CD8-positive, alpha-beta memory T cell (primary cell): ENCODE results near the gene RPP38. TPM values are rescaled to one million over a fixed set of nuclear protein-coding genes. Genes with fewer than 3 reads are reported as not detected.

Experiments used
- CTCF ChIA-PET: fragments of 350-600 bp; sonication (Branson Sonifier 250); formaldehyde crosslinking; loops from one replicate; lab custom pipeline; 2021; ENCODE audit warnings: antibody characterized with exemption; lab: Charles Lee
- POLR2A ChIA-PET: fragments of 350-600 bp; sonication (Branson Sonifier 250); formaldehyde crosslinking; loops from one replicate; lab custom pipeline; 2021; ENCODE audit warnings: antibody characterized with exemption; lab: Charles Lee
- DNase-seq, 5 donors: peaks; one replicate each; pipeline versions ENCODE4 v3.0.0 to v3.0.0-alpha.2; 2020 to 2022; ENCODE audit warnings: mixed read lengths in 1 of 5
- H3K27ac ChIP-seq: one replicate; pipeline ENCODE4 v1.7.0; 2013; ENCODE audit warnings: low read depth, mild to moderate bottlenecking, low read length, moderate library complexity
- H3K27me3 ChIP-seq: 2 replicates; pipeline ENCODE4 v1.7.0; 2013; ENCODE audit warnings: low read length, mild to moderate bottlenecking; ENCODE audit not compliant: insufficient read depth, poor library complexity, severe bottlenecking
- H3K36me3 ChIP-seq: 2 replicates; pipeline ENCODE4 v1.7.0; 2013; ENCODE audit warnings: mild to moderate bottlenecking, low read length, moderate library complexity; ENCODE audit not compliant: insufficient read depth
- H3K4me1 ChIP-seq: 2 replicates; pipeline ENCODE4 v1.7.0; 2013; ENCODE audit warnings: mild to moderate bottlenecking, low read length, moderate library complexity; ENCODE audit not compliant: insufficient read depth
- H3K4me3 ChIP-seq: 2 replicates; pipeline ENCODE4 v1.7.0; 2013; ENCODE audit warnings: mild to moderate bottlenecking, low read length
- H3K9me3 ChIP-seq: 2 replicates; pipeline ENCODE4 v1.7.0; 2013; ENCODE audit warnings: mild to moderate bottlenecking, low read length
- H3K27ac Mint-ChIP-seq, 8 donors: one replicate each; pipeline ENCODE4 v1.8.0; 2020 to 2021; ENCODE audit warnings: mixed read lengths in 8 of 8, mild to moderate bottlenecking in 6 of 8, inconsistent platforms in 3 of 8, moderate library complexity in 3 of 8
- H3K27me3 Mint-ChIP-seq, 2 donors: one replicate each; pipeline ENCODE4 v1.8.0; 2020 to 2021; ENCODE audit warnings: mixed read lengths in 2 of 2, mild to moderate bottlenecking in 1 of 2, moderate library complexity in 1 of 2
- H3K36me3 Mint-ChIP-seq, 3 donors: one replicate each; pipeline ENCODE4 v1.8.0; 2020 to 2021; ENCODE audit warnings: mixed read lengths in 3 of 3, inconsistent platforms in 1 of 3, mild to moderate bottlenecking in 1 of 3
- H3K4me1 Mint-ChIP-seq, 3 donors: one replicate each; pipeline ENCODE4 v1.8.0; 2020 to 2021; ENCODE audit warnings: mixed read lengths in 3 of 3, inconsistent platforms in 1 of 3, mild to moderate bottlenecking in 1 of 3
- H3K4me3 Mint-ChIP-seq, 7 donors: one replicate each; pipeline ENCODE4 v1.8.0; 2020 to 2021; ENCODE audit warnings: mixed read lengths in 7 of 7, mild to moderate bottlenecking in 6 of 7, moderate library complexity in 4 of 7, inconsistent platforms in 2 of 7
- H3K9me3 Mint-ChIP-seq, 5 donors: one replicate each; pipeline ENCODE4 v1.8.0; 2020 to 2022; ENCODE audit warnings: mixed read lengths in 5 of 5, mild to moderate bottlenecking in 3 of 5, moderate library complexity in 2 of 5, inconsistent platforms in 1 of 5
- polyA plus RNA-seq: library from polyadenylated mRNA; unstranded; fragments of 300-500 nt; fragmentation: Illumina TruSeq; gene quantifications from one replicate; pipeline ENCODE4 v1.2.3, GENCODE V29; 2021
- total RNA-seq, 2 experiments: library from RNA; stranded (reverse); gene quantifications; one replicate each; pipeline ENCODE4 v1.2.3, GENCODE V29; 2021

RPP38 gene
- total and polyA plus RNA-seq, 3 experiments from 2014 or later: 21.3 to 27.3 (median 21.7) TPM

GRCh38 chr10:15091418-15091817, 5.7 kb upstream of the RPP38 start:
- DNase-seq: no peak
- H3K4me3 ChIP-seq: no peak overlapping the region
- H3K9me3 Mint-ChIP-seq: no peaks in the 10 kb centered on the region
- H3K36me3 Mint-ChIP-seq: no peaks in the 10 kb centered on the region
- H3K27ac ChIP-seq: no peak overlapping the region
- H3K4me1 Mint-ChIP-seq: peaks cover 4 to 17% (median 13%) of the 10 kb centered on the region in 3 donors
- no peaks in the 10 kb centered on the region for H3K36me3 ChIP-seq
- peaks cover 0 to 3% of the 10 kb centered on the region in 2 donors for H3K27me3 Mint-ChIP-seq
- CTCF ChIA-PET: interaction anchor here (1.5 kb wide), 1 partner anchor 8 kb away, joined by 6 read pairs; no protein-coding TSS in a partner anchor
- H3K4me1 ChIP-seq: no peaks in the 10 kb centered on the region
- POLR2A ChIA-PET: no interaction called here
- no peaks in the 10 kb centered on the region for H3K9me3 ChIP-seq
- peak overlapping the region in 2 of 7 donors; percentile 39 to 81 for H3K4me3 Mint-ChIP-seq
- no peaks in the 10 kb centered on the region for H3K27me3 ChIP-seq
- H3K27ac Mint-ChIP-seq: peak overlapping the region in 1 of 8 donors; percentile 16

- no peaks in the 10 kb centered on the region for H3K27me3 ChIP-seq
- DNase-seq: no peak
- H3K36me3 ChIP-seq: no peaks in the 10 kb centered on the region
- H3K27ac ChIP-seq: no peak overlapping the region
- Mint-ChIP-seq H3K4me3 (no peak overlapping the region), H3K27ac (no peak overlapping the region), H3K27me3 (peaks cover 0 to 5% of the 10 kb centered on the region in 2 donors), H3K36me3 (peaks cover 0 to 10% (median under 1%) of the 10 kb centered on the region in 3 donors), H3K4me1 (peaks cover 12 to 27% (median 23%) of the 10 kb centered on the region in 3 donors), H3K9me3 (no peaks in the 10 kb centered on the region)
- ChIA-PET CTCF (interaction anchor here (1.2 kb wide), 1 partner anchor 12 kb away, joined by 3 read pairs; no protein-coding TSS in a partner anchor), POLR2A (no interaction called here)
- H3K9me3 ChIP-seq: no peaks in the 10 kb centered on the region
- no peak overlapping the region for H3K4me3 ChIP-seq
- peaks cover 4% of the 10 kb centered on the region for H3K4me1 ChIP-seq
Observed at GRCh38 chr10:15092855-15093408, 4.2 kb upstream of the RPP38 start.

GRCh38 chr10:15096661-15097010, 519 bp upstream of the RPP38 start:
- H3K4me1 ChIP-seq: peaks cover 18% of the 10 kb centered on the region
- peak overlapping the region; percentile 56 for H3K4me3 ChIP-seq
- no peak for DNase-seq
- peak overlapping the region; percentile 93 for H3K27ac ChIP-seq
- Mint-ChIP-seq H3K36me3 (peaks cover 0 to 29% (median 2%) of the 10 kb centered on the region in 3 donors), H3K9me3 (no peaks in the 10 kb centered on the region), H3K27me3 (peaks cover 0 to 2% of the 10 kb centered on the region in 2 donors), H3K4me1 (peaks cover 27 to 51% (median 42%) of the 10 kb centered on the region in 3 donors), H3K27ac (peak overlapping the region; percentile 82 to 99 (median 95)), H3K4me3 (peak overlapping the region; percentile 92 to 99 (median 95))
- H3K27me3 ChIP-seq: no peaks in the 10 kb centered on the region
- ChIA-PET POLR2A (no interaction called here), CTCF (no interaction called here)
- no peaks in the 10 kb centered on the region for H3K36me3 ChIP-seq
- H3K9me3 ChIP-seq: no peaks in the 10 kb centered on the region

- ChIA-PET CTCF (interaction anchor here (1.7 kb wide), 1 partner anchor 9 kb away, joined by 6 read pairs; no protein-coding TSS in a partner anchor), POLR2A (interaction anchor here (0.7 kb wide), 1 partner anchor 273 kb away, joined by 4 read pairs; no protein-coding TSS in a partner anchor)
- H3K27ac Mint-ChIP-seq: peak overlapping the region; percentile 12 to 96 (median 75)
- Histone ChIP-seq H3K4me3 (no peak overlapping the region), H3K36me3 (peaks cover 15% of the 10 kb centered on the region), H3K9me3 (no peaks in the 10 kb centered on the region), H3K27me3 (no peaks in the 10 kb centered on the region), H3K27ac (no peak overlapping the region), H3K4me1 (peaks cover 18% of the 10 kb centered on the region)
- no peak for DNase-seq
- H3K9me3 Mint-ChIP-seq: no peaks in the 10 kb centered on the region
- H3K27me3 Mint-ChIP-seq: peaks cover 0 to 2% of the 10 kb centered on the region in 2 donors
- H3K4me3 Mint-ChIP-seq: peak overlapping the region in 6 of 7 donors; percentile 15 to 92 (median 29)
- peaks cover 27 to 55% (median 45%) of the 10 kb centered on the region in 3 donors for H3K4me1 Mint-ChIP-seq
- H3K36me3 Mint-ChIP-seq: peaks cover 0 to 58% (median 5%) of the 10 kb centered on the region in 3 donors
Observed at GRCh38 chr10:15099886-15100285, 2.7 kb downstream of the RPP38 start.

GRCh38 chr10:15103513-15103912, 6.4 kb downstream of the RPP38 start:
- H3K9me3 ChIP-seq: no peaks in the 10 kb centered on the region
- no peak overlapping the region for H3K4me3 Mint-ChIP-seq
- peaks cover 19 to 33% (median 30%) of the 10 kb centered on the region in 3 donors for H3K4me1 Mint-ChIP-seq
- H3K27ac Mint-ChIP-seq: peak overlapping the region in 1 of 8 donors; percentile 33
- CTCF ChIA-PET: interaction anchor here (1.3 kb wide), 1 partner anchor 10 kb away, joined by 3 read pairs; no protein-coding TSS in a partner anchor
- POLR2A ChIA-PET: no interaction called here
- no peaks in the 10 kb centered on the region for H3K27me3 Mint-ChIP-seq
- no peaks in the 10 kb centered on the region for H3K27me3 ChIP-seq
- peaks cover 9% of the 10 kb centered on the region for H3K4me1 ChIP-seq
- H3K9me3 Mint-ChIP-seq: no peaks in the 10 kb centered on the region
- H3K4me3 ChIP-seq: no peak overlapping the region
- H3K36me3 Mint-ChIP-seq: peaks cover 4 to 75% (median 8%) of the 10 kb centered on the region in 3 donors
- no peak for DNase-seq
- H3K36me3 ChIP-seq: peaks cover 16% of the 10 kb centered on the region
- no peak overlapping the region for H3K27ac ChIP-seq

- no peak overlapping the region for H3K27ac ChIP-seq
- no peak overlapping the region for H3K4me3 ChIP-seq
- Mint-ChIP-seq H3K27me3 (no peaks in the 10 kb centered on the region), H3K4me1 (peaks cover 4 to 13% (median 10%) of the 10 kb centered on the region in 3 donors), H3K9me3 (no peaks in the 10 kb centered on the region), H3K27ac (peak overlapping the region; percentile 38 to 79 (median 52)), H3K4me3 (no peak overlapping the region), H3K36me3 (peaks cover 4 to 81% (median 15%) of the 10 kb centered on the region in 3 donors)
- peaks cover 16% of the 10 kb centered on the region for H3K36me3 ChIP-seq
- DNase-seq: peak; percentile 41 to 75 (median 54)
- no peaks in the 10 kb centered on the region for H3K9me3 ChIP-seq
- POLR2A ChIA-PET: no interaction called here
- no peaks in the 10 kb centered on the region for H3K4me1 ChIP-seq
- CTCF ChIA-PET: interaction anchor here (0.7 to 1.8 kb wide), 10 partner anchors 9 to 268 kb away, joined by 3 to 6 read pairs (median 4); partner anchors contain the start of genes CDNF, HSPA14, MSANTD7 and RPP38
- no peaks in the 10 kb centered on the region for H3K27me3 ChIP-seq
Observed at GRCh38 chr10:15106352-15107013, 9.3 kb downstream of the RPP38 start.

GRCh38 chr10:15112657-15113056, 15.5 kb downstream of the RPP38 start:
- no peaks in the 10 kb centered on the region for H3K27me3 Mint-ChIP-seq
- Histone ChIP-seq H3K27ac (no peak overlapping the region), H3K9me3 (no peaks in the 10 kb centered on the region), H3K4me3 (no peak overlapping the region), H3K27me3 (no peaks in the 10 kb centered on the region), H3K4me1 (no peaks in the 10 kb centered on the region), H3K36me3 (no peaks in the 10 kb centered on the region)
- H3K4me1 Mint-ChIP-seq: peaks cover 0 to 7% (median 1%) of the 10 kb centered on the region in 3 donors
- ChIA-PET POLR2A (interaction anchor here (0.5 kb wide), 1 partner anchor 34 kb away, joined by 4 read pairs; no protein-coding TSS in a partner anchor), CTCF (no interaction called here)
- no peaks in the 10 kb centered on the region for H3K9me3 Mint-ChIP-seq
- DNase-seq: no peak
- H3K27ac Mint-ChIP-seq: peak overlapping the region in 2 of 8 donors; percentile 36 to 44
- peaks cover 5 to 50% (median 12%) of the 10 kb centered on the region in 3 donors for H3K36me3 Mint-ChIP-seq
- H3K4me3 Mint-ChIP-seq: no peak overlapping the region
